NCI-H460 (cell line): ENCODE data around the gene RPA1. TPM values are rescaled to one million over a fixed set of nuclear protein-coding genes. Genes with fewer than 3 reads are reported as not detected.
"Not testable (repeated sequence)": the region's sequence is repeated elsewhere in the genome, so short reads cannot be mapped to it uniquely, and the experiment has no call there.

Experiments used
- DNase-seq: peaks from one replicate; pipeline ENCODE4 v3.0.0-alpha.2; 2016; ENCODE audit warnings: low read depth; ENCODE audit errors: extremely low read depth
- total RNA-seq: library from RNA; depleted of rRNA; stranded (reverse); fragments of >200 nt; shearing (Covaris generic); gene quantifications from 2 replicates; pipeline ENCODE4 v1.2.3, GENCODE V29; 2014

The RPA1 gene
- total RNA-seq, 1 experiment from 2014 or later: 19.3 TPM

DNA sequence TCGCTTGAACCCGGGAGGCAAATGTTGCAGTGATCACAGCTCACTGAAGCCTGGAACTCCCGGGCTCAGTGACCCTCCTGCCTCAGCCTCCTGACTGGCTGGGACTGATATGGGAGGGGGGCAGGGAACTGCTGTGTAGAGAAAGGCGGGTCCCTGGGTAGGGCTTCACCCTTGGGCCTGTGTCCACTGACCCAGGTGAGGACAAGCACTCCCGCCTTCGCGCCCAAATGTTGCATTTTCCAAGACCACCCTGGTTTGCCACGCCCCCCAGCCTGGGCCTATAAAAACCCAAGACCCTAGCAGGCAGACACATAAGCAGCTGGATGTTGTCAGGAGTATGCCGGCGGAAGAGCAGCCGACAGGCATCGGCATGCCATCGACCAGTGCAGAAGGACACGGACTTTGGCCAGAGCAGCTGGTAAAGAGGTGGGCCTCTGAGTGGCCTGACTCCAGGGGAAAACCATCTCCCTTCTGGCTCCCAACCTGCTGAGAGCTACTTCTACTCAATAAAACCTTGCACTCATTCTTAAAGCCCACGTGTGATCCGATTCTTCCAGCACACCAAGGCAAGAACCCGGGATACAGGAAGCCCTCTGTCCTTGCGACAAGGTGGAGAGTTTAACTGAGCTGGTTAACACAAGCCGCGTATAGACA, 19.2 kb upstream of the RPA1 start:
- no peak for DNase-seq

DNA sequence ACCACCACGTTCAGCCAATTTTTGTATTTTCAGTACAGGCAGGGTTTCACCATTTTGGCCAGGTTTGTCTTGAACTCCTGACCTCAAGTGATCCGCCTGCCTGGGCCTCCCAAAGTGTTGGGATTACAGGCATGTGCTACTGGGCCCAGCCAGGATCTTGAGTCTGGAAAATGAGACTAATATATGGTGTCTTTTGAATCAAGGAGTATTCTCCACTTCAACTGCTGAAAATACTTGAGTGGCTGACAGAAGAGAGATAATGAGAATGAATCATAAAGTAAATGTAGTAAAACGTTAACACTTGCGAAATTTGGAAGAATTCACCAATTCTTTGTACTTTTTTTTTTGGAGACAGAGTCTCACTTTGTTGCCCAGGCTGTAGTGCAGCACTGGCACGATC, 16.7 kb upstream of the RPA1 start:
- DNase-seq: no peak

GRCh38 chr17:1820528-1821252, 9.1 kb upstream of the RPA1 start:
- no peak for DNase-seq

DNA sequence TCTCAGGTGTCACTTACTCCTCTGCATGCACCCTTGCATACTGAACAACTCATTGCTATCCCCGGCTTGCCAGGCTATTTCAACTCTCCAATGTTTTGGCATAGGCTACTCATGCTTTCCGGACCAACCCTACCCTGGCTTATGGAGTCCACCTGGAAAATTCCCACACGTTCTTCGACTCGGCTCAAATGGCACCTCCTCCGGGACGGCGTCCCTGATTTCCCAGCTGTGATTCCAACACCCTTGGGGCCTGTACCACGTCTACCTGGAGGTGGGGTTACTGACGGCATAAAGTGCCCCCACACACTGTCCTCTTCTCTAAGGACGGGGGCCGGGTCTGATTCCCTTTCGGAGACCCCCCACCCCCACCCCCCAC, 601 bp upstream of the RPA1 start:
- DNase-seq: no peak

DNA sequence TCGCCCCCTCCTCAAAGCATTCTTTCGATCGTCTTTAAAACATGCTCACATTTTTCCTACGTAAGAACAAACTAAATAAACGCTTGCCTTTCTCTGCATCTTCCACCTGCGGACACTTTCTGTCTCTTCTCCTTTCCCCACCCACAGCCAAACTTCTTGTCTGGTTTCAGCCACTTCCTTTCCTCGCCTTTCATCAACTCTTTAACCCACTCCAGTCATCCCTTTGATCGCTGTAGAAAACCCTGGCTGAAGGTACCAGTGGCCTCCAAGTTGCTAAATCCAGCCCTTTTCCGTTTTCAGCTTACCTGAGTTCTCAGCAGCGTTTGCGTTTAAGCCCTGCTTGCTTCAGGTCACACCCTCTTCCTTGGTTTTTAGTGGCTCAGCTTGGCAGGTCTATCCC, 483 bp downstream of the RPA1 start:
- no peak for DNase-seq

- DNase-seq: no peak
These were observed 4.8 kb downstream of the RPA1 start for GRCh38 chr17:1834380-1835149.

DNA sequence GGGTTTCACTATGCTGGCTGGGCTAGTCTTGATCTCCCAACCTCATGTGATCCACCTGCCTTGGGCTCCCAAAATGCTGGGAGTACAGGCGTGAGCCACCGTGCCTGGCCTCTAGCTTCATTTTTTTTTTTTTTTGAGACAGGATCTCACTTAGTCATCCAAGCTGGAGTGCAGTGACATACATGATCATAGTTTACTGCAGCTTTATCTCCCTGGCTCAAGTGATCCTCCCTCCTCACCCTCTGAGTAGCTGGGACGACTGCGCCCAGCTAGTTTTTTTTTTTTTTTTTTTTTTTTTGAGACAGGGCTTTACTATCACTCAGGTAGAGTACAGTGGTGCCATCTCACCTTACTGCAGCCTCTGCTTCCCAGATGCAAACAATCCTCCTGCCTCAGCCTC, 9.7 kb downstream of the RPA1 start:
- DNase-seq: no peak

DNA sequence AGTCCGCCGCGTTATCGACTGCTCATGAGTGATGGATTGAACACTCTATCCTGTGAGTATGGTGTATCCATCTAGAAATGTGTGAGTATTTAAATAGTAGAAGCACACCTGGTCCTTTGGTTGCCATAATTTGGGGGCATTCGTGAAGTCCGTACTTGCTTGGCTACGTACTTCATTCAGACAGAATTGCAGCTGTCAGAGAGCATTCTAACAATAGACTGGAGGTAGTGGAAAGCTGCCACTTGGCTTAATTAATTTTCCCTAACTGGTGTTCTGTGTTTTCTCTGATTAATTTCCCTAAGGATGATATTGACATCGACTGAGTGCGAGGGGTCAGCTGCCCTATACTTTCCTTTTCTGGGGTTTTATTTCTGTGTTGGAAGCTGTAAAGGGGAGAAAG, 14.1 kb downstream of the RPA1 start:
- no peak for DNase-seq

DNA sequence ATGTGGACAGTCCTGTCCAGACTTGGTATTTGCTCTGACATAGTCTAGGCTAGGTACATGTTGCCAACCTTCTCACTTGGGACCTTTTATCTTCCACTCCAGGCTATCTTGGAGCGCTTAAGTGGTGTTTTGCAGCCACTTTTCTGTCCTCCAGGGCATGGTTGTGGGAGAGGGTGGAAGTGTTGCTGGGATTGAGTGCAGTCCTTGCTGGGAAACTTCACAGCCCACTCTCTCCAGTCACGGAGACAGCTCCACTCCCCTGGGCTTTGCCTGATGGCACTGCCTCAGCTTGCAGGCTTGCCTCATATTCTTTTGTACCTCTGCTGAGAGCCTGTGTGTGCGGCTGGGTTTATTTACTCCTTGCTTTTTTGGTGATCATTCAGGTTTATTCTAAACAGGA, 17.4 kb downstream of the RPA1 start:
- no peak for DNase-seq

DNA sequence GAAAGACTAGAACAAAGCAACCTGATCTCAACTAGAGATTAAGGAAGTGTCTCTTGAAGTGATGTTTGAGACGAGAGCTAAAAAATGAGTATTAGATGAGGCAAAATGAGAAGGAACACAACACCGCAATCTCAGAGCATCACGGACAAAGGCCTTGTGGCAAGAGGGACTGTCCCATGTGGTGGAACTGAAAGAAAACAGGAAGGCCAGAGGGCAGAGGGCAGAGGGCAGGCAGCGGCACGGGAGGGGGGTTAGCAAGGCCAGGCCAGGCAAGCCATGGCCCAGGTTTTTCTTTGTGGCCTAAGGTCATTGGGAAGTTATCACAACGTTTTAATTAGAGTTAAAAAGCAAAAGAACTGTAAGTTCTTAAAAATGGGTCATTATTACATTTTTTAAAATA, 22.5 kb downstream of the RPA1 start:
- no peak for DNase-seq

- no peak for DNase-seq
These were observed 23.9 kb downstream of the RPA1 start for GRCh38 chr17:1853698-1854097.

- not testable (repeated sequence) for DNase-seq
These were observed 26.7 kb downstream of the RPA1 start for GRCh38 chr17:1856462-1856861.

DNA sequence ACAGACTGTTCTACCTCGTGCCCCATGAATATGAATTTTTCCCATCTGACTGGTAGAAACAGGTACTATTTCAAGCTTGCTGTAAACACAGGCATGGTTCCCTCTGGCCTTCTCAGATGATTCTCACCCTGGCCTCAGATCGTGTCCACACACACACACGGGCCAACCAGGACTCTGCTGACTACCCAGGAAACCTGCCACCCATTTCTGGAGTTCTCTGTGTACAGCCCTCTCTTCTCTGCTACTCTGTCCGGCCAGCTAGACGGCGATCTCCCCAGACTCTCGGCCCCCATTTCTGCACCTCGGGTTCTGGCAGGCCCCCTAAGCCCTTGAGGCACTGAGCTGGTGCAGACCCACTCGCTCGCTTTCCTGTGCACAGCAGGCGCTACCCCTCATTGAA, 31.2 kb downstream of the RPA1 start:
- DNase-seq: no peak

DNA sequence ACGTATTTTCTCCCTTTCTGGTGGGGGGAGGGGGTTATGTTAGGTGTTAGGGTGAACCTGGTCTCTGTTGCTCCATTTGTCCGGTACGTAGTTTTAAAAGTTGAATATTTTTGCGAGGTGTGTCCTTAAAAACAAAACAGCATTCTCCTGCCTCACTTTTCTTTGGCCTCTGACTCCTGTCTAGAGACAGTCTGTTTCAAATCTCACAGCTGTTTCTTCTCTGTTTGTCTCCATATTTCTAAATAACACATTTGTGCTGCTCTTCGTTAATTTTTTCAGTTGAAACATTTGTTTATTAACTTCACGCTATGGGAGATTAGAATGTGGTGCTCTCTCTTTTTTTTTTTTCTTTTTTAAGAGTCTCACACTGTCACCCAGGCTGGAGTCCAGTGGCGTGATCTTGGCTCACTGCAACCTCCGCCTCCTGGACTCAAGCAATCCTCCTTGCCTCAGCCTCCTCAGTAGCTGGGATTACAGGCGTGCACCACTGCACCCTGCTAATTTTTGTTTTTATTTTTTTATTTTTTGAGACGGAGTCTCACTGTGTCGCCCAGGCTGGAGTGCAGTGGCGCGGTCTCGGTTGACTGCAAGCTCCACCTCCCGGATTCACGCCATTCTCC, 31.7 kb downstream of the RPA1 start:
- no peak for DNase-seq

DNA sequence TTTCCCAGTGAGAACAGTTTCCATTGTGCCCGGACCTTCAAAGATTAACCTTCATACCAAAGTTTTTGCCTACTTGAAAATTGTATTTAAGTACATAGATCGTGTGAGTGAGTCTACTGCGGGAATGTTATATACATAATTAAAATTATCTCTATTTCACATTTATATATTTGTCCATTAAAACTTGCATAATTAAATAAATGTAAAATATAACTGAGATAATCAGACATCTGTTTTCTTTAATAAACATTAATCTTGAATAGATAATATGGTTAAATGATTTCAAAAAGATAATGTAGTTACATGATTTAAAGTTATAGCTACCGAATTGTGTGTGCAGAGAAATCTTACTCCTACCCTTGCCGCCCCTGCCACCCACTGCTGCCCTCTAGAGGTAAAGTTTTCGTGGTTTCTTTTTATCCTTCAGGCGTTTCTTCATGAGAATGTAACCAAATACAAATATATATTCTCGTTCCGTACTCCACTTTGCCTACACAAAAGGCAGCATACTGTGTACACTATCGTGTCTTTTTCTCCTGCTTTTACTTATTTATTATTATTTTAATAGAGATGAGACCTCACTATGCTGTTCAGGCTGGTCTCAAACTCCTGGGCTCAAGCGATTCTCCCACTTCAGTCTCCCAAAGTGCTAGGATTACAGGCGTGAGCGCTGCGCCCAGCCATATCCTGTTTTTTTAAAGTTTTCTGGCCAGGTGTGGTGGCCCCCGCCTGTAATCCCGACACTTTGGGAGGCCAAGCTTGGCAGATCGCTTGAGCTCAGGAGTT, 35.6 kb downstream of the RPA1 start:
- DNase-seq: peak; percentile 45

- DNase-seq: no peak
These were observed 37.5 kb downstream of the RPA1 start for GRCh38 chr17:1867307-1867706.

- no peak for DNase-seq
These were observed 38.3 kb downstream of the RPA1 start for GRCh38 chr17:1868090-1868489.

- no peak for DNase-seq
These were observed 40.8 kb downstream of the RPA1 start for GRCh38 chr17:1870592-1870991.

DNA sequence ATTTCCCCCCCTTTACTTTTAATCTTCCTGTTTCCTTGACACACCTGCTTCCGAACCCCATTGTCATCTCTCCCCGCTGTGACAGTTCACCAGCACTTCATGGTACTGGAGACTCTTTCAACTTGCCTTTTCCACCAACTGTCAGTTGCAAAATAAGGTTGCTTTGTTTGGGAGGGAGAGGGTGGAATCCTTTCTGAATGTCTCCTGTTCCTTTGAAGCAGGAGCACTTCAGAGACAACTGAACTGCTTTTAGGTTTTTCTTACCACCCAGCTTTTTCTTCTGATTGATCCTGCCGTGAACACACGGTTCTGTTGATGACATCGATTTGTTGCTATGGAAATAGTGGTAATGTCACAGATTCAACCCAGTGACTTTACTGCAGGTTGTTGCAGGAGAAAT, 42.0 kb downstream of the RPA1 start:
- no peak for DNase-seq

GRCh38 chr17:1872254-1872653, 42.4 kb downstream of the RPA1 start:
- no peak for DNase-seq

DNA sequence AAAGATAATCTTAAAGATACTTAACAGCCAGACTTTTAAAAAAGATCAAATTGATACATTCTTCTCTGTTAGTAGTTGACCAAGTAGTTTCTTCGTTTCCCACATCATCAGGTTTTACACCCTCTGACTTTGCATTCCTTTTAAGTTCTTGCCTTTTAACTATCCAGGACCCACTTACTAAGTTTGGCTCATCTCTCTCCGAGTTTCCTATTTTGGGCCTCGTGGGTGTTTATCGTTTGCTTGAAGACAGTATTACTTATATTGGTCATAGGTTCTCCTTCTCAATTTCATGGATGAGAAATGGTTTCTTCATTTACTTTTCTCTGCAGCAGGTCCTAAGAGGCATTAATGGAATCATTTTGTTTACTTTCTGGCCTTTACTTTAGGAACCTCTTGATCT, 43.2 kb downstream of the RPA1 start:
- DNase-seq: no peak
